Measurements from ENCODE around the gene DGKG. TPM values are rescaled to one million over a fixed set of nuclear protein-coding genes. Genes with fewer than 3 reads are reported as not detected.

Gene DGKG
- polyA plus RNA-seq, 1 of the 3 experiments (the other 2 are of a cell fraction), result 0.12 TPM

DNA sequence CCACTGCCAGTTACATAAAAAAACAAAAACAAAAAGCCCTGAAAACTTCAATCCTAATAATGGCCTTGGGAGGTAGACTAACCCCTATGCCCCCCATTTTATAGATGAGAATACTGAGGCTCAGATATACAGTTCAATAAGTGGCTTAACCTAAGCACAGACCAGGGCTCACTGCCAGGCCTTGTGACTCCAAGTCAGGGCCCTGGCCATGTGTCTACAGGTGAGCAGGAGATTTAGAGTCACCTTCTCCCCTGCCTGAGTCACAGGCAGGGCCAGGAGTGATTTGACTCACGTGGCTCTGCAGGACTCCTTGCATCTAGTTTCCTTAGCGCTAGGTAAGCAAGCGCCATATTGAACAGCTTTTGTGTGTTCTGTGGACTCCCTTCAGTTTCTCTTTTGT, 154.5 kb downstream of the DGKG start:
- Histone ChIP-seq H3K79me2 (ENCODE audit: insufficient read depth) (no peaks in the 10 kb centered on the region), H4K20me1 (ENCODE audit: insufficient read depth) (no peaks in the 10 kb centered on the region), H3K27me3 (ENCODE audit: insufficient read depth) (no peaks in the 10 kb centered on the region), H3K4me3 (ENCODE audit: low read depth in 2 of 2, low read length in 1 of 2) (no peak overlapping the region), H2AFZ (ENCODE audit: low read depth) (no peak overlapping the region), H3F3A (replicated peaks; ENCODE audit: insufficient read depth) (no peaks in the 10 kb centered on the region), H3K9me2 (no peaks in the 10 kb centered on the region), H3K36me3 (replicated peaks in 1 of 2; ENCODE audit: control insufficient read depth in 1 of 2, insufficient read depth in 2 of 2, low read length in 1 of 2) (no peaks in the 10 kb centered on the region), H3K9ac (no peak overlapping the region), H3K9me3 (no peaks in the 10 kb centered on the region), H3K4me1 (ENCODE audit: control insufficient read depth in 1 of 2, insufficient read depth in 2 of 2, low read depth in 1 of 2, low read length in 1 of 2) (peaks cover 0 to 14% of the 10 kb centered on the region in 2 experiments; a peak in 2 of 4 replicates), H3K27ac (ENCODE audit: low read depth in 2 of 2, low read length in 1 of 2) (no peak overlapping the region), H3K4me2 (no peak overlapping the region)
- WGBS (ENCODE audit: low lambda C conversion rate), result 67% methylated on average over 3 of the region's 3 CpGs
- POLR2A ChIA-PET, result interaction anchor here (0.6 kb wide), 1 partner anchor 11 kb away, joined by 4 read pairs; no protein-coding TSS in a partner anchor
- DNase-seq, result no peak
- TF ChIP-seq TCF12 (IDR thresholded peaks at IDR 0.05) (no peak), EZH2phosphoT487 (IDR thresholded peaks at IDR 0.05; ENCODE audit: borderline replicate concordance, low read depth) (no peak), CTCF (IDR thresholded peaks at IDR 0.05) (no peak), RAD21 (IDR thresholded peaks at IDR 0.05; ENCODE audit: low read length) (no peak), RCOR1 (IDR thresholded peaks at IDR 0.05; ENCODE audit: low read length) (no peak), FOXM1 (IDR thresholded peaks at IDR 0.05; ENCODE audit: low read depth) (no peak), MXI1 (IDR thresholded peaks at IDR 0.05; ENCODE audit: low read depth, low read length) (no peak), PBX3 (IDR thresholded peaks at IDR 0.05) (no peak), USF2 (IDR thresholded peaks at IDR 0.05; ENCODE audit: borderline replicate concordance, low read depth, low read length) (no peak), NRF1 (IDR thresholded peaks at IDR 0.05; ENCODE audit: low read depth, low read length) (no peak), TAF1 (IDR thresholded peaks at IDR 0.05; ENCODE audit: borderline replicate concordance, low read depth, low read length) (no peak), EP300 (IDR thresholded peaks at IDR 0.05; ENCODE audit: borderline replicate concordance in 1 of 2, low read depth in 1 of 2, low read length in 1 of 2) (no peak), FOXJ3 (CRISPR knock-in tag; IDR thresholded peaks at IDR 0.05) (no peak)
- TF ChIP-seq, protein P1, sequence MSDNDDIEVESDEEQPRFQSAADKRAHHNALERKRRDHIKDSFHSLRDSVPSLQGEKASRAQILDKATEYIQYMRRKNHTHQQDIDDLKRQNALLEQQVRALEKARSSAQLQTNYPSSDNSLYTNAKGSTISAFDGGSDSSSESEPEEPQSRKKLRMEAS (IDR thresholded peaks at IDR 0.05; ENCODE audit: low read depth), result no peak
- CTCF ChIA-PET, result interaction anchor here (0.5 kb wide), 1 partner anchor 312 kb away, joined by 3 read pairs; no protein-coding TSS in a partner anchor

- no peaks in the 10 kb centered on the region for H4K20me1 ChIP-seq (ENCODE audit: insufficient read depth)
- 58% methylated on average over 3 of the region's 4 CpGs for WGBS (ENCODE audit: low lambda C conversion rate)
- no peak for TF ChIP-seq POLR2AphosphoS5 (IDR thresholded peaks at IDR 0.05; ENCODE audit: low read depth, low read length)
- no peak for TF ChIP-seq SMC3 (IDR thresholded peaks at IDR 0.05; ENCODE audit: low read depth, low read length)
- TF ChIP-seq RCOR1 (IDR thresholded peaks at IDR 0.05; ENCODE audit: low read length), result no peak
- no peak for TF ChIP-seq SIN3A (IDR thresholded peaks at IDR 0.05; ENCODE audit: borderline replicate concordance, low read depth, low read length)
- no peak for TF ChIP-seq FOXM1 (IDR thresholded peaks at IDR 0.05; ENCODE audit: low read depth)
- no peak for TF ChIP-seq USF2 (IDR thresholded peaks at IDR 0.05; ENCODE audit: borderline replicate concordance, low read depth, low read length)
- no peak for TF ChIP-seq TCF12 (IDR thresholded peaks at IDR 0.05)
- no peak for TF ChIP-seq RFX5 (IDR thresholded peaks at IDR 0.05; ENCODE audit: low read length)
- no peak for TF ChIP-seq RAD21 (IDR thresholded peaks at IDR 0.05; ENCODE audit: low read length)
- TF ChIP-seq EZH2phosphoT487 (IDR thresholded peaks at IDR 0.05; ENCODE audit: borderline replicate concordance, low read depth), result no peak
- TF ChIP-seq CTCF (IDR thresholded peaks at IDR 0.05), result no peak
Observed at GRCh38 chr3:186200726-186201125, 161.3 kb downstream of the DGKG start.

More at GRCh38 chr3:186200726-186201125, 161.3 kb downstream of the DGKG start:
- Histone ChIP-seq H3K4me3 (ENCODE audit: low read depth in 2 of 2, low read length in 1 of 2) (no peak overlapping the region), H3K4me1 (ENCODE audit: control insufficient read depth in 1 of 2, insufficient read depth in 2 of 2, low read depth in 1 of 2, low read length in 1 of 2) (no peaks in the 10 kb centered on the region), H3F3A (replicated peaks; ENCODE audit: insufficient read depth) (no peaks in the 10 kb centered on the region), H3K79me2 (ENCODE audit: insufficient read depth) (no peaks in the 10 kb centered on the region), H3K27ac (ENCODE audit: low read depth in 2 of 2, low read length in 1 of 2) (no peak overlapping the region), H3K9me3 (no peaks in the 10 kb centered on the region), H3K9ac (no peak overlapping the region), H3K27me3 (ENCODE audit: insufficient read depth) (peaks cover 9% of the 10 kb centered on the region; the same call in 1 of the 2 replicates), H3K36me3 (replicated peaks in 1 of 2; ENCODE audit: control insufficient read depth in 1 of 2, insufficient read depth in 2 of 2, low read length in 1 of 2) (no peaks in the 10 kb centered on the region), H2AFZ (ENCODE audit: low read depth) (no peak overlapping the region), H3K4me2 (no peak overlapping the region), H3K9me2 (no peaks in the 10 kb centered on the region)
- CTCF ChIA-PET, result no interaction called here
- POLR2A ChIA-PET, result no interaction called here
- no peak for DNase-seq
